CD14-positive monocyte (primary cell): ENCODE results near the gene TRNT1. TPM values are rescaled to one million over a fixed set of nuclear protein-coding genes. Genes with fewer than 3 reads are reported as not detected.

ENCODE experiments used
- DNase-seq, 3 donors: peaks; one replicate each; pipeline ENCODE4 v3.0.0-alpha.2; 2011 to 2022
- H2AFZ ChIP-seq: 2 replicates; pipeline ENCODE4 v1.6.0; 2012; ENCODE audit warnings: mild to moderate bottlenecking, low read depth, low read length, inconsistent platforms; ENCODE audit not compliant: insufficient read depth, poor library complexity, severe bottlenecking
- H3K27ac ChIP-seq, 2 donors: 1 replicate in 1 of 2; 2 replicates in 1 of 2; pipeline ENCODE4 v1.5.1; 2012 to 2013; ENCODE audit warnings: low read length in 2 of 2, control low read depth in 1 of 2, inconsistent platforms in 1 of 2, low read depth in 1 of 2, mild to moderate bottlenecking in 1 of 2
- H3K27me3 ChIP-seq, 2 donors: one replicate each; pipeline versions ENCODE4 v1.6.0 to v1.6.1; 2011 to 2013; ENCODE audit warnings: low read length in 2 of 2; ENCODE audit not compliant: control insufficient read depth in 2 of 2, insufficient read depth in 2 of 2
- H3K36me3 ChIP-seq, 2 donors: replicated peaks in 1 of 2; 1 replicate in 1 of 2; 2 replicates in 1 of 2; pipeline versions ENCODE4 v1.5.1 to v1.6.1; 2012 to 2013; ENCODE audit warnings: low read length in 2 of 2, control low read depth in 1 of 2, inconsistent platforms in 1 of 2, mild to moderate bottlenecking in 1 of 2; ENCODE audit not compliant: insufficient read depth in 2 of 2, control insufficient read depth in 1 of 2
- H3K4me1 ChIP-seq, 2 donors: 1 replicate in 1 of 2; 2 replicates in 1 of 2; pipeline versions ENCODE4 v1.5.1 to v1.6.1; 2012 to 2013; ENCODE audit warnings: low read length in 2 of 2, control low read depth in 1 of 2, inconsistent platforms in 1 of 2, mild to moderate bottlenecking in 1 of 2, moderate library complexity in 1 of 2; ENCODE audit not compliant: insufficient read depth in 2 of 2, control insufficient read depth in 1 of 2
- H3K4me2 ChIP-seq: replicated peaks from 2 replicates; pipeline ENCODE3; 2012; ENCODE audit warnings: low read length, moderate library complexity, mild to moderate bottlenecking; ENCODE audit not compliant: poor library complexity, severe bottlenecking; ENCODE audit errors: extremely low read depth
- H3K4me3 ChIP-seq, 3 experiments: fragments of 200-600 bp in 1 of 3; sonication (generic) in 1 of 3; replicated peaks in 1 of 3; 1 replicate in 2 of 3; 2 replicates in 1 of 3; pipeline ENCODE4 v1.5.1; 2011 to 2013; ENCODE audit warnings: low read length in 3 of 3, mild to moderate bottlenecking in 3 of 3, control low read depth in 2 of 3, low read depth in 2 of 3, inconsistent platforms in 1 of 3, moderate library complexity in 1 of 3
- H3K79me2 ChIP-seq: 2 replicates; pipeline ENCODE4 v1.6.0; 2012; ENCODE audit warnings: mild to moderate bottlenecking, control low read depth, inconsistent platforms, low read length, moderate library complexity; ENCODE audit not compliant: insufficient read depth
- H3K9ac ChIP-seq: 2 replicates; pipeline ENCODE4 v1.6.0; 2017; ENCODE audit warnings: low read length, mild to moderate bottlenecking; ENCODE audit not compliant: insufficient read depth, poor library complexity, severe bottlenecking
- H3K9me3 ChIP-seq, 2 donors: replicated peaks in 1 of 2; 1 replicate in 1 of 2; 2 replicates in 1 of 2; pipeline versions ENCODE4 v1.5.1 to v1.6.1; 2012 to 2013; ENCODE audit warnings: low read length in 2 of 2, control low read depth in 1 of 2; ENCODE audit not compliant: control insufficient read depth in 1 of 2, insufficient read depth in 1 of 2
- H4K20me1 ChIP-seq: 2 replicates; pipeline ENCODE4 v1.6.0; 2012; ENCODE audit warnings: mild to moderate bottlenecking, low read length, control low read depth, moderate library complexity; ENCODE audit not compliant: insufficient read depth
- H3K27ac Mint-ChIP-seq, 7 donors: one replicate each; pipeline ENCODE4 v1.8.0; 2020; ENCODE audit warnings: mild to moderate bottlenecking in 7 of 7, mixed read lengths in 7 of 7, moderate library complexity in 6 of 7, inconsistent platforms in 2 of 7
- H3K27me3 Mint-ChIP-seq, 3 donors: one replicate each; pipeline ENCODE4 v1.8.0; 2021 to 2022; ENCODE audit warnings: low read depth in 3 of 3, mild to moderate bottlenecking in 3 of 3, mixed read lengths in 3 of 3, moderate library complexity in 3 of 3, inconsistent platforms in 1 of 3
- H3K36me3 Mint-ChIP-seq, 2 donors: one replicate each; pipeline ENCODE4 v1.8.0; 2020; ENCODE audit warnings: mixed read lengths in 2 of 2, inconsistent platforms in 1 of 2, mild to moderate bottlenecking in 1 of 2
- H3K4me1 Mint-ChIP-seq: one replicate; pipeline ENCODE4 v1.8.0; 2020; ENCODE audit warnings: mild to moderate bottlenecking, mixed read lengths
- H3K4me3 Mint-ChIP-seq, 2 donors: one replicate each; pipeline ENCODE4 v1.8.0; 2020; ENCODE audit warnings: mild to moderate bottlenecking in 2 of 2, mixed read lengths in 2 of 2, moderate library complexity in 1 of 2
- H3K9me3 Mint-ChIP-seq, 7 donors: one replicate each; pipeline ENCODE4 v1.8.0; 2020 to 2022; ENCODE audit warnings: mixed read lengths in 7 of 7, mild to moderate bottlenecking in 6 of 7, moderate library complexity in 6 of 7, inconsistent platforms in 2 of 7
- WGBS: methylation state at CpG from one replicate; pipeline ENCODE4 v1.1.5; 2013; ENCODE audit warnings: missing lambda C conversion rate; ENCODE audit not compliant: insufficient coverage; 5-methylcytosine and 5-hydroxymethylcytosine counted together
- intact Hi-C, 2 donors: fragments of 100-400 bp; cut with micrococcal nuclease; formaldehyde crosslinking; loops; one replicate each; pipeline versions ENCODE4 v1.15.0 to v1.15.1; 2023
- polyA plus RNA-seq, 3 donors: library from polyadenylated mRNA; depleted of rRNA in 1 of 3; unstranded in 2 of 3; stranded (reverse) in 1 of 3; fragments of 300-500 nt in 2 of 3; fragments of >200 nt in 1 of 3; fragmentation: Illumina TruSeq in 2 of 3; gene quantifications; 1 replicate in 2 of 3; 2 replicates in 1 of 3; pipeline ENCODE4 v1.2.3, GENCODE V29; 2012 to 2021
- TF ChIP-seq, protein P1 (sequence below): fragments of 200-600 bp; IDR thresholded peaks from one replicate; pipeline ENCODE4 v1.8.0; 2022; ENCODE audit warnings: antibody characterized with exemption, mild to moderate bottlenecking

Gene TRNT1
- polyA plus RNA-seq, 3 donors: 4.4 to 15.8 (median 10.3) TPM

GRCh38 chr3:3170998-3171397 is 44.3 kb downstream of the TRNT1 start:
- H3K9me3 Mint-ChIP-seq: no peaks in the 10 kb centered on the region
- Histone ChIP-seq H2AFZ (no peak overlapping the region), H3K9me3 (no peaks in the 10 kb centered on the region), H3K79me2 (peaks cover 38% of the 10 kb centered on the region), H3K27ac (peak overlapping the region in 1 of 2 donors; percentile 81), H3K36me3 (peaks cover 70 to 86% of the 10 kb centered on the region in 2 donors), H4K20me1 (peaks cover 12% of the 10 kb centered on the region), H3K9ac (no peak overlapping the region), H3K27me3 (no peaks in the 10 kb centered on the region), H3K4me2 (no peak overlapping the region), H3K4me1 (peaks cover 24 to 27% of the 10 kb centered on the region in 2 donors), H3K4me3 (no peak overlapping the region)
- no peaks in the 10 kb centered on the region for H3K27me3 Mint-ChIP-seq
- peak in 1 of 3 donors; percentile 8 for DNase-seq
- H3K4me1 Mint-ChIP-seq: peaks cover 34% of the 10 kb centered on the region
- WGBS: 71% methylated on average over 4 of the region's 5 CpGs
- H3K27ac Mint-ChIP-seq: peak overlapping the region in 4 of 7 donors; percentile 15 to 77 (median 56)
- intact Hi-C loops: no loop called here
- peaks cover 63 to 67% of the 10 kb centered on the region in 2 donors for H3K36me3 Mint-ChIP-seq
- no peak overlapping the region for H3K4me3 Mint-ChIP-seq
- TF ChIP-seq, protein P1, sequence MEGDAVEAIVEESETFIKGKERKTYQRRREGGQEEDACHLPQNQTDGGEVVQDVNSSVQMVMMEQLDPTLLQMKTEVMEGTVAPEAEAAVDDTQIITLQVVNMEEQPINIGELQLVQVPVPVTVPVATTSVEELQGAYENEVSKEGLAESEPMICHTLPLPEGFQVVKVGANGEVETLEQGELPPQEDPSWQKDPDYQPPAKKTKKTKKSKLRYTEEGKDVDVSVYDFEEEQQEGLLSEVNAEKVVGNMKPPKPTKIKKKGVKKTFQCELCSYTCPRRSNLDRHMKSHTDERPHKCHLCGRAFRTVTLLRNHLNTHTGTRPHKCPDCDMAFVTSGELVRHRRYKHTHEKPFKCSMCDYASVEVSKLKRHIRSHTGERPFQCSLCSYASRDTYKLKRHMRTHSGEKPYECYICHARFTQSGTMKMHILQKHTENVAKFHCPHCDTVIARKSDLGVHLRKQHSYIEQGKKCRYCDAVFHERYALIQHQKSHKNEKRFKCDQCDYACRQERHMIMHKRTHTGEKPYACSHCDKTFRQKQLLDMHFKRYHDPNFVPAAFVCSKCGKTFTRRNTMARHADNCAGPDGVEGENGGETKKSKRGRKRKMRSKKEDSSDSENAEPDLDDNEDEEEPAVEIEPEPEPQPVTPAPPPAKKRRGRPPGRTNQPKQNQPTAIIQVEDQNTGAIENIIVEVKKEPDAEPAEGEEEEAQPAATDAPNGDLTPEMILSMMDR: peak; percentile 54

DNA sequence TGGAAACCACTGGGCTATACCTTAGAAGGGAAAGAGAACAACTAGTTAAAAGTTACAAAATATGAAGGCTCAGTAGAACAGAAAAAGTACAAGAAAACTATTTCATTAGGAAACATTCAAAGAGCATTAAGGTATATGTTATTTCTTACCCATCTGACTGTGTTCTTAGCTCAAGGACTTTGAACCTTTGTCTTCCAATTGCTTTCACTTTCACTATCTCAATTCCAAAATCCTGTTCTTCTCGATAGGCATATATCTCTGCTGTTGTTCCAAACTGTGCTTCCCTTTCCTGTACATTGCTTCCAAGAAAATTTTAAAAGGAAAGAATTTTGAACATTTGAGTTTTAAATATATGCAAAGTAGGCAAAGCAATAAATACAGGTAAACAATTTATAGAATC is 45.9 kb downstream of the TRNT1 start:
- DNase-seq: peak in 1 of 3 donors; percentile 20
- TF ChIP-seq, protein P1: no peak
- peaks cover 54% of the 10 kb centered on the region for H3K79me2 ChIP-seq
- Mint-ChIP-seq H3K36me3 (peaks cover 53 to 57% of the 10 kb centered on the region in 2 donors), H3K4me1 (peaks cover 45% of the 10 kb centered on the region), H3K27ac (peak overlapping the region; percentile 91 to 96 (median 94)), H3K4me3 (peak overlapping the region; percentile 63 to 69), H3K9me3 (no peaks in the 10 kb centered on the region), H3K27me3 (no peaks in the 10 kb centered on the region)
- peak overlapping the region; percentile 81 to 87 for H3K27ac ChIP-seq
- no peak overlapping the region for H2AFZ ChIP-seq
- WGBS: no CpG with 5 or more reads among the region's 1 CpG
- H4K20me1 ChIP-seq: peaks cover 9% of the 10 kb centered on the region
- peak overlapping the region; percentile 50 for H3K9ac ChIP-seq
- peaks cover 24 to 39% of the 10 kb centered on the region in 2 donors for H3K4me1 ChIP-seq
- no peaks in the 10 kb centered on the region for H3K9me3 ChIP-seq
- H3K27me3 ChIP-seq: no peaks in the 10 kb centered on the region
- peaks cover 54 to 71% of the 10 kb centered on the region in 2 donors for H3K36me3 ChIP-seq
- intact Hi-C loops: no loop called here
- H3K4me3 ChIP-seq: peak overlapping the region; percentile 11 to 69 (median 46)
- H3K4me2 ChIP-seq: peak overlapping the region; percentile 76
